H1 (cell line): ENCODE data around the gene SLC12A4.

Experiments used
- BRCA1 ChIP-seq: IDR thresholded peaks from 2 replicates; pipeline ENCODE4 v1.6.1; 2012; ENCODE audit warnings: low read depth, low read length, improper control_type of control experiment
- HDAC2 ChIP-seq, 2 experiments: fragments of 300-600 bp in 1 of 2; sonication (generic) in 1 of 2; IDR thresholded peaks; 2 replicates each; pipeline ENCODE4 v1.6.1; 2011 to 2012; ENCODE audit warnings: low read depth in 2 of 2, low read length in 2 of 2, mild to moderate bottlenecking in 2 of 2, moderate library complexity in 2 of 2, borderline replicate concordance in 1 of 2, inconsistent platforms in 1 of 2
- POLR2A ChIP-seq, 2 experiments: IDR thresholded peaks; 1 replicate in 1 of 2; 2 replicates in 1 of 2; pipeline ENCODE4 v1.6.1; 2011; ENCODE audit warnings: low read depth in 2 of 2, low read length in 2 of 2, mild to moderate bottlenecking in 2 of 2; ENCODE audit errors: control extremely low read depth in 1 of 2
- POLR2AphosphoS5 ChIP-seq: IDR thresholded peaks from 2 replicates; pipeline ENCODE4 v1.6.1; 2011; ENCODE audit warnings: low read depth, low read length
- TEAD4 ChIP-seq: IDR thresholded peaks from 2 replicates; pipeline ENCODE4 v1.6.1; 2012; ENCODE audit warnings: low read depth, low read length, inconsistent platforms, mixed read lengths
- YY1 ChIP-seq: IDR thresholded peaks from 2 replicates; pipeline ENCODE4 v1.6.1; 2011; ENCODE audit warnings: low read depth, mild to moderate bottlenecking, low read length
- TF ChIP-seq, protein P1 (sequence below), 3 experiments: IDR thresholded peaks; 1 replicate in 2 of 3; 2 replicates in 1 of 3; pipeline versions ENCODE4 v1.5.1 to v1.6.1; 2011; ENCODE audit warnings: low read length in 3 of 3, mild to moderate bottlenecking in 3 of 3, inconsistent platforms in 2 of 3, low read depth in 1 of 3, moderate library complexity in 1 of 3; ENCODE audit not compliant: insufficient read depth in 1 of 3; ENCODE audit errors: control extremely low read depth in 1 of 3
- TF ChIP-seq, protein P2 (sequence below): IDR thresholded peaks from 2 replicates; pipeline ENCODE4 v1.6.1; 2012; ENCODE audit warnings: low read length, inconsistent platforms

DNA sequence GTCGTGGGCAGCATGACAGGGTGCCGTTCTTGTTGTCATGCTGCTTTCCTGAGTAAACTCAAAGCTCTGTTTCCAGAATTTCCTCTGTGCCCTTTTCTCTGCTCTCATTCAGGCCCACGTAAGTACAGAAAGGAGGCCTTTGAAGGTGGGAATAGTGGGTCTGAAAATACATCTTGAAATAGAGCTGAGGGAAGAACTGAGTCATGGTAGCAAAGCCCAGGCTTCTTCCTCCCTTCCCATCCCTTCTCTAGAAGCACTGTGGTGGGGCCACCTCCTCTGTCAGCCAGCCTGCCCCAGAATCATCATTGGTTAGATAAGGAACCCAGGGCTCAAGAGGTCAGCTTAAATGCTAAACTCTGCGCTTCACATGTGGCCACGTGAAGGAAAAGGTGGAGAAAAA is 46.2 kb downstream of the SLC12A4 start:
- TF ChIP-seq, protein P1, sequence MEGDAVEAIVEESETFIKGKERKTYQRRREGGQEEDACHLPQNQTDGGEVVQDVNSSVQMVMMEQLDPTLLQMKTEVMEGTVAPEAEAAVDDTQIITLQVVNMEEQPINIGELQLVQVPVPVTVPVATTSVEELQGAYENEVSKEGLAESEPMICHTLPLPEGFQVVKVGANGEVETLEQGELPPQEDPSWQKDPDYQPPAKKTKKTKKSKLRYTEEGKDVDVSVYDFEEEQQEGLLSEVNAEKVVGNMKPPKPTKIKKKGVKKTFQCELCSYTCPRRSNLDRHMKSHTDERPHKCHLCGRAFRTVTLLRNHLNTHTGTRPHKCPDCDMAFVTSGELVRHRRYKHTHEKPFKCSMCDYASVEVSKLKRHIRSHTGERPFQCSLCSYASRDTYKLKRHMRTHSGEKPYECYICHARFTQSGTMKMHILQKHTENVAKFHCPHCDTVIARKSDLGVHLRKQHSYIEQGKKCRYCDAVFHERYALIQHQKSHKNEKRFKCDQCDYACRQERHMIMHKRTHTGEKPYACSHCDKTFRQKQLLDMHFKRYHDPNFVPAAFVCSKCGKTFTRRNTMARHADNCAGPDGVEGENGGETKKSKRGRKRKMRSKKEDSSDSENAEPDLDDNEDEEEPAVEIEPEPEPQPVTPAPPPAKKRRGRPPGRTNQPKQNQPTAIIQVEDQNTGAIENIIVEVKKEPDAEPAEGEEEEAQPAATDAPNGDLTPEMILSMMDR (IDR thresholded peaks at IDR 0.05; ENCODE audit: control extremely low read depth in 1 of 3, insufficient read depth in 1 of 3, low read depth in 1 of 3, low read length in 3 of 3) = no peak
- TF ChIP-seq POLR2AphosphoS5 (no peak), HDAC2 (IDR thresholded peaks at IDR 0.05; ENCODE audit: borderline replicate concordance in 1 of 2, low read depth in 2 of 2, low read length in 2 of 2) (no peak), TEAD4 (no peak), YY1 (no peak), BRCA1 (no peak), POLR2A (IDR thresholded peaks at IDR 0.05; ENCODE audit: control extremely low read depth in 1 of 2, low read depth in 2 of 2, low read length in 2 of 2) (no peak)
- TF ChIP-seq, protein P2, sequence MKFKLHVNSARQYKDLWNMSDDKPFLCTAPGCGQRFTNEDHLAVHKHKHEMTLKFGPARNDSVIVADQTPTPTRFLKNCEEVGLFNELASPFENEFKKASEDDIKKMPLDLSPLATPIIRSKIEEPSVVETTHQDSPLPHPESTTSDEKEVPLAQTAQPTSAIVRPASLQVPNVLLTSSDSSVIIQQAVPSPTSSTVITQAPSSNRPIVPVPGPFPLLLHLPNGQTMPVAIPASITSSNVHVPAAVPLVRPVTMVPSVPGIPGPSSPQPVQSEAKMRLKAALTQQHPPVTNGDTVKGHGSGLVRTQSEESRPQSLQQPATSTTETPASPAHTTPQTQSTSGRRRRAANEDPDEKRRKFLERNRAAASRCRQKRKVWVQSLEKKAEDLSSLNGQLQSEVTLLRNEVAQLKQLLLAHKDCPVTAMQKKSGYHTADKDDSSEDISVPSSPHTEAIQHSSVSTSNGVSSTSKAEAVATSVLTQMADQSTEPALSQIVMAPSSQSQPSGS = no peak
